Subcutaneous preadipocyte (primary cell): ENCODE data around the gene CXXC1. TPM values are rescaled to one million over a fixed set of nuclear protein-coding genes. Genes with fewer than 3 reads are reported as not detected.

Experiments used
- small RNA-seq: library from RNA; depleted of rRNA; stranded (forward); fragments of <200 nt; gene quantifications from one replicate; pipeline ENCODE3, GENCODE V24; 2012
- total RNA-seq: library from RNA; depleted of rRNA; stranded (reverse); fragments of >200 nt; gene quantifications from 2 replicates; pipeline ENCODE4 v1.2.3, GENCODE V29; 2012

Gene CXXC1
- 27.6 and 43.8 TPM in 2 replicates for total RNA-seq

DNA sequence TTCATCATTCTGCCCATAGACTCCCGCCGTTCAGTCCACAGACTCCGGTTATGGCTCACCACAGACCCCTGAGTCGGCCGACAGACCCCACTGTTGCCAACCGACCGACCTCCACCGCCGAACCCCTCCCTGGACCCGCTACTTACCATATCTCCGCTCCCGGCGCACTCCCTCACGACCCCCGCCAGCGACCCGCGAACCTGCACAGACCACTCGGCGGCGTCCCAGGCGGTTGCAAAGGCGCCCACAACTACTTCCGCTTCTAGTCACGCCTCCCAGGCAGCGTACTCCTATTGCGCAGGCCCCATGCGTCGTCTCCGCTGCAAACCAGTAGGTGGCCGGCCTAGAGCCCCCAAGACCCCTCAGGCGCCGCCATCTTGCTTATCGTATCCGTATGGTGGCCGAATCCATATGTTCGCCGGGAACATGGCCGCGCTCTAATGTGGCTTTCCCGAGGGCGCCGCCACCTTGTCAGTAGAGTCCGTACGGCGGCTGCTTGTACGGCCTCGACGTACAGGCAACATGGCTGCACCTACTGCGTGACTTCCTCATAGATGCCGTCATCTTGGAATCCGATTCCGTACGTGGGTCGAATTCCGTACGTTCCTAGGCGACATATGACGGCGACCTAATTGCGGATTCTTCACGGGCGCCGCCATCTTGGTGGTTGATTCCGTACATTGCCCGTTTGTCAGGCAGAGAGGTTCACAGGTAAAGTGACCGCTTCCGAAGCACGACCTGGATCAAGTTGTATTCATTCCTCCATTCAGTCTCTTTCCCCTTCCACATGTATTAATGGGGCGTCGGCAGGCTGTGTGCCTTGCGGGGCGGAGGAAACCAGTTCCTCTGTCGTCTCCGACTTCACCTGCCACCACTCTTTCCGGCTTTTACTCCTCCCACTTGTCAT, at the start of gene CXXC1:
Gene CXXC1, minus strand, starts transcription at position 252 of the 907 bp plus-strand sequence. Its CDS starts 103 bp downstream, at position 149.

DNA sequence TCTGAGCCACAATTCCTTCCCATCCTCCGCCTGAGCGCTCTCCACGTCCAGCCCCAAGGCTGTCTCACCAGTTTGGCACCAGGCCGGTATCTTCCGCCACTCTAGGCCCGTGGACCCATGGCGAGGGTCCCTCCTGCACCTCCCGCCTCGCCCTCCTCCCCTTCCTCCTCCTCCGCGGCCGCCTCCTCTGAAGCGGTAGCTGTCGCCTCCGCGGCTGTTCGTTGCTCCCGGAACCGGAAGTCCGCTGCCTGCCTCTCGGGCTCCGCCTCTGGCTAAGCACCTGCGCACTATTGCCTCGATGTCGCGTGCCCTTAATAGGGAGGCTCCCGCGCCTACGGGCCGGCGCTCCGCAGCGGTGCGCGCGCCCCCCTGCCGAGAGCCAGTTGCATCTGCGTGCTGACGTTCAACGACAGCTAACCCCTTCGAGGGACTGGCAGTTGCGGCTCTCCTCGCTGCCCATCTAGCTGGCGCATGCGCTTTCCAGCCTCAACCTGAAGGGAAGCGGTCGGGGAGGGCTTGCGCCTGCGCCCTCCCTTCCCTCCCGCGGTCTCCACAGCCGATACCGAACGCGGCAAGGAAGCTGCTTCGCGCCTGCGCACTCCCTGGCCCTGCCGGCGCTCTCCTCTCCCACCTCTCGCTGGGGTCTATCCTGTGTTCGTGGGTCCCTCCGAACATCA, 6.1 kb downstream of the CXXC1 start, which contains the start of gene MBD1:
Gene MBD1, minus strand, starts transcription at position 229 of the 677 bp plus-strand sequence. CDS start 1,531 bp downstream, outside the sequence.

DNA sequence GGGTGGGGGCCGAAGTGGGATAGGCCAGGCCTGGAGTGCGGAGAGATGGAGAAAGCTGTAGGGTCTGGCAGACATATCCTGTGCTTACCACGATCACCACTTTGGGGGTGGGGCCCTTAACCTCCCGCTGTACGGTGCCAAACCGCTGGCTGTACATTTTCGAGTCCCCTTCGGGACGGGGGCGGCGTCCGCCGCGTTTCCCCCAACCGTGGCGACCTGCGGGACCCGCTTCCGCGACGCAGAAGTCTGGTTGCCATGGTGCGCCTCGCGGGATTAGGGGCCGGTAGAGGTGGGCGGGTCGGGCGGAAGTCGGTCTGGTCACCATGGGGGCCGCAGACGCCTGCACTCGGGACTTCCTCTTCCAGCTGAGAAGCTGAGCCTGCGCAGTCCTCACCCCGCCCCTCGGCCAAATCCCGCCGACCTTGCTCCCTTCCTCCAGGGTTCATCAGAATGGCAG, 21.2 kb downstream of the CXXC1 start, which contains the start of gene CFAP53:
Gene CFAP53, minus strand, starts transcription at position 248 of the 457 bp plus-strand sequence. Its CDS starts 91 bp downstream, at position 157.

Small RNA genes within 50 kb of the gene (small RNA-seq; reads per million reads assigned to genes)
- gene RNA5SP458, result not detected

Other genes with a start within 250 kb of the CXXC1 start
- gene MYO5B, start 92.5 kb downstream of the CXXC1 start, total RNA-seq, result under 0.01 TPM in 1 of 2 replicates, not detected in the other
- gene CFAP53, start 21.2 kb downstream of the CXXC1 start, total RNA-seq, result 0.20 and 0.37 TPM in 2 replicates
- gene MBD1, start 6.2 kb downstream of the CXXC1 start, total RNA-seq, result 37.8 and 60.4 TPM in 2 replicates
- 15.8 and 25.4 TPM in 2 replicates for gene SKA1, start 87.4 kb upstream of the CXXC1 start, total RNA-seq